HUES48 (cell line): ENCODE results near the gene GAN.

ENCODE experiments used
- H3K27ac ChIP-seq: one replicate; pipeline ENCODE4 v1.7.0; 2013; ENCODE audit warnings: low read depth, low read length, inconsistent platforms
- H3K27me3 ChIP-seq: 2 replicates; pipeline ENCODE4 v1.6.1; 2013; ENCODE audit warnings: mild to moderate bottlenecking, low read length; ENCODE audit not compliant: control insufficient read depth, insufficient read depth
- H3K36me3 ChIP-seq: 2 replicates; pipeline ENCODE4 v1.6.1; 2013; ENCODE audit warnings: low read length; ENCODE audit not compliant: control insufficient read depth, insufficient read depth
- H3K4me1 ChIP-seq: 2 replicates; pipeline ENCODE4 v1.6.1; 2013; ENCODE audit warnings: mild to moderate bottlenecking, low read length; ENCODE audit not compliant: control insufficient read depth, insufficient read depth
- H3K4me3 ChIP-seq: 2 replicates; pipeline ENCODE4 v1.5.1; 2013; ENCODE audit warnings: mild to moderate bottlenecking, low read depth, low read length
- H3K9ac ChIP-seq: 2 replicates; pipeline ENCODE4 v1.6.1; 2013; ENCODE audit warnings: mild to moderate bottlenecking, low read depth, low read length, moderate library complexity
- H3K9me3 ChIP-seq: 2 replicates; pipeline ENCODE4 v1.6.1; 2013; ENCODE audit warnings: low read length; ENCODE audit not compliant: control insufficient read depth, insufficient read depth

Gene GAN

GRCh38 chr16:81380932-81381331 is 66.2 kb downstream of the GAN start:
- no peaks in the 10 kb centered on the region for H3K9me3 ChIP-seq
- no peaks in the 10 kb centered on the region for H3K27me3 ChIP-seq
- peaks cover 16% of the 10 kb centered on the region for H3K4me1 ChIP-seq
- H3K4me3 ChIP-seq = no peak overlapping the region
- peaks cover 42% of the 10 kb centered on the region for H3K36me3 ChIP-seq
- no peak overlapping the region for H3K9ac ChIP-seq
- H3K27ac ChIP-seq = no peak overlapping the region

DNA sequence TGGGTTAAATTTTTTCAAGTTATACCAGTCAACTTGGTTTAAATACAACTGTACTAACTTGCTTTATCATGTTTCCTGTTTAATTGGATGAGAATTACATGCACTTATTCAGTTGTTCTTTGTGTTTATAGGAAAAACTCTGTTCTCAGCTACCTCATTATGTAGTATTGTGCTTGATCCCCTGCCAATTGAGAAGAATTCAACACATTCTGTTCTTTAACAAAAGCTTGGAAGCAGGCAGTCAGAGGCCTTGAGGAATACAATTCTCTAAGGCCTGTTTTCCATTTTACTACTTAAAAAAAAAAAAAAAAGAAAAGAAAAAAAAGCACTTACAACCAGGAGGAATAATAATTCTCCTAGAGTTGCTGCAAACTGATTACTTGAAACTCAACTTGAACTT is 69.2 kb downstream of the GAN start:
- Histone ChIP-seq H3K27ac (peak overlapping the region; percentile 42), H3K9ac (no peak overlapping the region), H3K9me3 (no peaks in the 10 kb centered on the region), H3K27me3 (no peaks in the 10 kb centered on the region), H3K4me3 (no peak overlapping the region), H3K4me1 (peaks cover 16% of the 10 kb centered on the region), H3K36me3 (peaks cover 19% of the 10 kb centered on the region)

GRCh38 chr16:81385031-81385756 is 70.4 kb downstream of the GAN start:
- Histone ChIP-seq H3K27me3 (no peaks in the 10 kb centered on the region), H3K4me1 (peaks cover 16% of the 10 kb centered on the region), H3K4me3 (no peak overlapping the region), H3K27ac (no peak overlapping the region), H3K9me3 (no peaks in the 10 kb centered on the region), H3K36me3 (peaks cover 17% of the 10 kb centered on the region), H3K9ac (no peak overlapping the region)

- Histone ChIP-seq H3K9me3 (no peaks in the 10 kb centered on the region), H3K4me3 (no peak overlapping the region), H3K27ac (no peak overlapping the region), H3K9ac (no peak overlapping the region), H3K4me1 (peaks cover 16% of the 10 kb centered on the region), H3K36me3 (peaks cover 15% of the 10 kb centered on the region; the same call in 1 of the 2 replicates), H3K27me3 (no peaks in the 10 kb centered on the region)
These were observed 73.6 kb downstream of the GAN start for GRCh38 chr16:81388357-81388756.

DNA sequence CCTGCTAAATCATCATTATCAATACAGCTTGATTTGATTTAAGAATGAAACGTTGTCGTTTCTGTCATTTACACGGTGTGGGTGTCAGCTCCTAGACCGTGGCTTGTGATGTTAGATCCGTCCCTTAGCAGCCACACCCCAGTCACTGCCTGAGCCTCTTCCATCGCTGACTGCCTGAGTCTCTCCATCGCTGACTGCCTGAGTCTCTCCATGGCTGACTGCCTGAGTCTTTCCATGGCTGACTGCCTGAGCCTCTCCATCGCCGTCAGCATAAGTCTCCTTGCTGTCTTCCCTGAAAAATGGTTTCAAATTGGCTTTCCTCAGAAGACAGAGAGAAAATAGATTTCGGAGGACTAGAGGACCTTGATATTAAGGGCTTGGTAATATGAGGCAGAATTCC is 76.1 kb downstream of the GAN start:
- Histone ChIP-seq H3K4me3 (no peak overlapping the region), H3K27me3 (no peaks in the 10 kb centered on the region), H3K36me3 (peaks cover 15% of the 10 kb centered on the region; the same call in 1 of the 2 replicates), H3K9me3 (no peaks in the 10 kb centered on the region), H3K27ac (no peak overlapping the region), H3K9ac (no peak overlapping the region), H3K4me1 (no peaks in the 10 kb centered on the region)

GRCh38 chr16:81392011-81392410 is 77.2 kb downstream of the GAN start:
- Histone ChIP-seq H3K4me3 (no peak overlapping the region), H3K27ac (no peak overlapping the region), H3K9ac (no peak overlapping the region), H3K36me3 (peaks cover 13% of the 10 kb centered on the region; the same call in 1 of the 2 replicates), H3K27me3 (no peaks in the 10 kb centered on the region), H3K9me3 (no peaks in the 10 kb centered on the region), H3K4me1 (no peaks in the 10 kb centered on the region)

- Histone ChIP-seq H3K9me3 (no peaks in the 10 kb centered on the region), H3K4me3 (no peak overlapping the region), H3K27me3 (no peaks in the 10 kb centered on the region), H3K4me1 (no peaks in the 10 kb centered on the region), H3K36me3 (peaks cover 8% of the 10 kb centered on the region; the same call in 1 of the 2 replicates), H3K27ac (no peak overlapping the region), H3K9ac (no peak overlapping the region)
These were observed 79.7 kb downstream of the GAN start for GRCh38 chr16:81394416-81394815.

DNA sequence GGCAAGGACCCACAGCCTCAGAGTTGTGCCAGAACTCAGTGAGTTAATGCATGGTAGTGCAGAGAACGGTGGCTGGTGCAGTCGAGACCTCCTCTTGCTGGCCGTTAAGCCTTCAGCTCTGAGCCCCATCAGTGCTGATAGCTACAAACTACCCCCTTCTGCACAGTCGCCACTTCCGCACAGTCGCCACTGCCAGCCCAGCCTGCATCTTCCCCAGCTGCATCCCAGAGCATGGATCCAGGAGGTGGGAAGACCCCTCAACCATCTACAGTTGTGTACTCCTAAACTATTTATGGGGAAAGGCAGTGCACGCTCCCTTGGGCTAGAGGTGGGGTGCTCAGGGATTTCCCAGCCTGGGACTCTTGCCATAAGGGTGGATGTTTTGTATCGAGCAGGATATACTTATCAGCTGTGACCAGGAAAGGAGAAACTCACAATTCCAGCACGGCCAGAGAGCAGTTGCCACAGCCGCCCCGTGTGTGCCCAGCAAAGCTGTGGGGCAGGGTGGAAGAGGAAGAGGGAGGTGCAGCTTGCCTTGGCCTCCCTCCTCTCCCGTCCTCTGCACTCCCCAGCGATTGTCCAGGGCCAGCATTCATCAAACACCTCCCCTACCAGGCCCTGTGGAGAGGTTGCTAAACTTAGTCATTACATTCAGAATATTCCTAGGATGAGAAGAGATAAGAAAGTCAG is 80.3 kb downstream of the GAN start:
- Histone ChIP-seq H3K4me1 (no peaks in the 10 kb centered on the region), H3K9me3 (no peaks in the 10 kb centered on the region; the same call in 1 of the 2 replicates), H3K36me3 (peaks cover 8% of the 10 kb centered on the region; the same call in 1 of the 2 replicates), H3K4me3 (no peak overlapping the region), H3K27ac (no peak overlapping the region), H3K27me3 (no peaks in the 10 kb centered on the region), H3K9ac (no peak overlapping the region)

DNA sequence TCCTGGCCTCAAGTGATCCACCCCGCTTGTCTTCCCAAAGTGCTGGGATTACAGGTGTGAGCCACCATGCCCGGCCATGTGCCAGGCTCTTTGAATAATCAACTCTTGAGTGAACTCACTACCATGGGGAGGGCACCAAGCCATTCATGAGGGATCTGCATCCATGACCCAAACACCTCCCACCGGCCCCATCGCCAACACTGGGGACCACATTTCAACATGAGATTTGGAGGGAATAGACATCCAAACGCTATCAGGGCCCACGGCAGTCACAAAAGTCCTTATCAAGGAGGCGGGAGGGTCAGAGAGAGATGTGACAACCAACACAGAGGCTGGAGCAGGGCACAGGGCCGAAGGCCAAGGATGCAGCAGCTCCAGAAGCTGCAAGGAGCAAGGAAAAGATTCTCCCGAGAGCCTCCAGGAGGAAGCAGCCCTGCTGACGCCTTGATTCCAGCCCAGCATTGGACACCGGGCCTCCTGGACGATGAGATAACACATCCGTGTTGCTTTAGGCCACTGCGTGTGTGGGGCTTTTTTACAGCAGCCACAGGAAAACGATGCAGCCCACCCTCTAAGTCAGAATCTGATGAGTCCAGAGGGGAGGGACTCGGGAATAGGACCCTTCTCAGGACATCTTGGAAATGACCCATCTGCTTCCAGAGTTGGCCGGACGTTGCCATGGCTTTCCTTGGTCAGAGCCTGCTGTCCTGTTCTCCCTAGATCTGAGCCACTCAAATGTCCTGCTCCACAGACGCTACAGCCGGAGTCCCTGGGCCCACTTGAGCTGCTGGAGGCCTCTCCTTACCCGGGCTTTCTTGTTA is 82.5 kb downstream of the GAN start:
- H3K36me3 ChIP-seq = no peaks in the 10 kb centered on the region
- H3K4me1 ChIP-seq = no peaks in the 10 kb centered on the region
- no peak overlapping the region for H3K27ac ChIP-seq
- H3K27me3 ChIP-seq = no peaks in the 10 kb centered on the region
- H3K4me3 ChIP-seq = no peak overlapping the region
- H3K9me3 ChIP-seq = no peaks in the 10 kb centered on the region; the same call in 1 of the 2 replicates
- no peak overlapping the region for H3K9ac ChIP-seq

GRCh38 chr16:81397879-81398520 is 83.2 kb downstream of the GAN start:
- H3K4me3 ChIP-seq = no peak overlapping the region
- H3K9me3 ChIP-seq = no peaks in the 10 kb centered on the region; the same call in 1 of the 2 replicates
- H3K27me3 ChIP-seq = no peaks in the 10 kb centered on the region
- H3K9ac ChIP-seq = no peak overlapping the region
- H3K36me3 ChIP-seq = no peaks in the 10 kb centered on the region
- no peak overlapping the region for H3K27ac ChIP-seq
- no peaks in the 10 kb centered on the region for H3K4me1 ChIP-seq
